ENCODE results near the gene ATP9B.

The ATP9B gene

DNA sequence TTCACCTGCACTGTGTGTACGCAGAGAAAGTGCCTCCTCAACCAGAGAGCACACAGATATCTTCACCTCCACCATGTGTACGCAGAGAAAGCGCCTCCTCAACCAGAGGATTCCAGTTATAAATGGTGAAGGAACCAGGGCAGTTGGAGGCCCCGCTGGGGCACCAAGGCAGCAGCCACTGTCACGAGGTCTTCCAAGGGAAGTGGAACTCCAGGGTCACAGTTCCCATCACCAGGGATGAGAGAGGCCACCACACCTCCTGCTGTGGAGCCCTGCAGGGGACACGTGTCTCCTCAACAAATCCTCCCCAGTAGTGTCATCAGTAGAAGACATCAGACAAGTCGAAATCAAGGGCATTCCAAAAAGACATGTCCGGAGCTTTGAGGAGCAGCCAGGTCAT is 298.3 kb downstream of the ATP9B start:
- TF ChIP-seq, protein P1, sequence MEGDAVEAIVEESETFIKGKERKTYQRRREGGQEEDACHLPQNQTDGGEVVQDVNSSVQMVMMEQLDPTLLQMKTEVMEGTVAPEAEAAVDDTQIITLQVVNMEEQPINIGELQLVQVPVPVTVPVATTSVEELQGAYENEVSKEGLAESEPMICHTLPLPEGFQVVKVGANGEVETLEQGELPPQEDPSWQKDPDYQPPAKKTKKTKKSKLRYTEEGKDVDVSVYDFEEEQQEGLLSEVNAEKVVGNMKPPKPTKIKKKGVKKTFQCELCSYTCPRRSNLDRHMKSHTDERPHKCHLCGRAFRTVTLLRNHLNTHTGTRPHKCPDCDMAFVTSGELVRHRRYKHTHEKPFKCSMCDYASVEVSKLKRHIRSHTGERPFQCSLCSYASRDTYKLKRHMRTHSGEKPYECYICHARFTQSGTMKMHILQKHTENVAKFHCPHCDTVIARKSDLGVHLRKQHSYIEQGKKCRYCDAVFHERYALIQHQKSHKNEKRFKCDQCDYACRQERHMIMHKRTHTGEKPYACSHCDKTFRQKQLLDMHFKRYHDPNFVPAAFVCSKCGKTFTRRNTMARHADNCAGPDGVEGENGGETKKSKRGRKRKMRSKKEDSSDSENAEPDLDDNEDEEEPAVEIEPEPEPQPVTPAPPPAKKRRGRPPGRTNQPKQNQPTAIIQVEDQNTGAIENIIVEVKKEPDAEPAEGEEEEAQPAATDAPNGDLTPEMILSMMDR (IDR thresholded peaks at IDR 0.05; ENCODE audit: insufficient read depth, missing control alignments) = no peak
- DNase-seq (ENCODE audit: insufficient read length, low spot score) (no peak), FAIRE-seq (no peak)

DNA sequence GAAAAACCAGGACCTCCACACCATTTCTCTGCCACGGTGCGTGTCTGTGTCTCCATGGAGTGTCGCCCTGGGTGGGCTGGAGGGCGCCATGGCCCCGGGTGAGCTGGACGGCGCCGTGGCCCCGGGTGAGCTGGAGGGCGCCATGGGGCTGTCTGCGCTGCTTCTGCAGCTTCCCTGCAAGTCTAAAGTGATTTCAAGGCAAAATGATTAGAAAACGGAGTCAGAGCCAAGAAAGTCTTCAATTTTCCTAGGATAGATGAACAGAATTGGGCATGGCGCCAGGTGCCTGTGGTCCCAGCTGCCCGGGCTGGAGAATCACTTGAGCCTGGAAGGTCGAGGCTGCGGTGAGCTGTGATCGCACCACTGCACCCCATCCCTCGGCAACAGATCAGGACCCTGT is 298.8 kb downstream of the ATP9B start:
- TF ChIP-seq, protein P1 (IDR thresholded peaks at IDR 0.05; ENCODE audit: insufficient read depth, missing control alignments) = no peak
- DNase-seq (ENCODE audit: insufficient read length, low spot score) (no peak), FAIRE-seq (no peak)

DNA sequence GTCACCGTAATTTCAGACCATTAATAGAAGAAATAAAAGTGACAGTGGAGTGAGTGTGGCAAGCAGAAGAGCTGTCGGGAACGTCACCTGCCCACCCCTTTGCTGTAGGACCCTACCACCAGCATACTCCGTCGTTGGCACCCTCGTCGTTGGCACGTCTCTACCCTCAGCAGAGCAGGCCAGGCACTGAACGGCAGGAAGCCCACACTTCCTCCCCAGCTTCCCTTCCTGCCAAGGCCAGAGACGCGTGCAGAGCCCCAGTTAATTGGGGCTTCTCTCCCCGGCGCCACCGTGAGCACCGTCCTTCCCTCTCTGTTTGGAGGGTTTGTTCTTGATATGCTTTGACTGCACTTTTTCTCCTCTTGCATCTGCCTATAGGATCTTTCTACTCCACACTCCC is 299.5 kb downstream of the ATP9B start:
- TF ChIP-seq, protein P1 (IDR thresholded peaks at IDR 0.05; ENCODE audit: insufficient read depth, missing control alignments) = no peak

DNA sequence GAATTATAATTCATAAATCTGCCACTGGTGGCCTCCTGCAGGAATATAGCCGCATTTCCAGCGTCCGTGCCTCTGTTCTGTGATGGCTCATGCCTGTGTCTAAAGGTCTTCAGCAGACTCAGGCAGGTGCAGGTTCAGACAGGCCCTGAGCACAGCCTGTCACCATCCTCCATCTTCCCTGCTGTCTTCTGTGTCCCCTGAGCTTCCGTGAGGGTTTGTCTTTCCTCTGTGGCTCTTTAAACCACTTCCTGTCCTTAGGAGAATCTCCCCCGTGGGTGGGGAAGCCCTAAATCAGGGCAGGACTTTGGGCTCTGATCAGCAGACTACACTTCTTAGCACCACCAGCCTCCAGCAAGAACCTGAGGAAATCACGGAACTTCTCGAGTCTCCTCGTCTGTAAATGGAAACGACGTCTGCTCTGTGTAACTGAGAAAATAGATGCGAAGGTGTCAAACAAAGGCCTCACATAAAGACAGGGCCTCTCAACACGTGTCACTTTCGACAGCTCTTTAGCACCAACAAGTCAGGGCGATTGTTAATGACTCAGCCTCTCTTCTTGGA is 302.4 kb downstream of the ATP9B start:
- DNase-seq (ENCODE audit: insufficient read length, low spot score) (no peak), FAIRE-seq (no peak)
- TF ChIP-seq, protein P1 (IDR thresholded peaks at IDR 0.05; ENCODE audit: insufficient read depth, missing control alignments) = no peak

More for the DNA sequence above, 299.5 kb downstream of the ATP9B start:
- no peak for DNase-seq (ENCODE audit: insufficient read length, low spot score)
- no peak for FAIRE-seq

DNA sequence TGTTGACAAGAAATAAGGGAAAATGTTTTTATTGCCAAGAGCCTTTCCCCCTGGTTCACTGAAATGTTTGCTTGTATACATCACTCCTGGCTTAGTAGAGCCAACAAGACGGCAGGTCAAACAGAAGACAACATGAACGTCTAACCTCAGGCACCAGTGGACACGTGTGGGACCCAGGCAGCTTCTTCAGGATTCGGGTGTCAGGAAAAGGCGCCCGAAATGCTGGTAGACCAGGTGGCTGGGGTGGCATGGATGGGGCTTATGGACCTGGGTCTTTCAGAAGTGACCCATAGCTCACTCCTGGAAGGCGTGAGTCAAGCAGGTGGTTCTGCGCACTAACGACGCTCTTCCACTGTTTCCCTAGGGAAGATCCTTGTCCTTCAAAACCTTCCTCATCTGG is 303.3 kb downstream of the ATP9B start:
- DNase-seq (ENCODE audit: insufficient read length, low spot score) (no peak), FAIRE-seq (no peak)
- TF ChIP-seq, protein P1 (IDR thresholded peaks at IDR 0.05; ENCODE audit: insufficient read depth, missing control alignments) = no peak

DNA sequence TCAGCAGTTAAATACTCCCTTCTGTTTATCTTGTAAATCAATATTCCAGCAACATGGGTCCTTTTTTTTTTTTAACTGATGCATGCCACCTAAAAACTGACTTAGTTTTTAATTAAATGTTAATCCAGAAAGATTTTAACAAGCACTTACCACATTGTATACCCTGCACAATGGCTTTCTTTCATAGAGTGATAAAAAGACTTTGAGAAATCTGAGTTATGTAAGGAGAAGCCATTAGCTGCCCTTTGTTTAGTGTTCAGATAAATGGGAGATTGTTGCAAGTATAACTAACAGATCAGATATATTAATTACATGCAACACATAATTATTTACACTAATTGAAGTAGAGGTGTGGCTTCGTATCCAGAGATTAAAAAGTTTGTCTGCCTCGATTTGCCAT is 303.8 kb downstream of the ATP9B start:
- no peak for DNase-seq (ENCODE audit: insufficient read length, low spot score)
- FAIRE-seq = peak; percentile 56
- TF ChIP-seq, protein P1 (IDR thresholded peaks at IDR 0.05; ENCODE audit: insufficient read depth, missing control alignments) = no peak

DNA sequence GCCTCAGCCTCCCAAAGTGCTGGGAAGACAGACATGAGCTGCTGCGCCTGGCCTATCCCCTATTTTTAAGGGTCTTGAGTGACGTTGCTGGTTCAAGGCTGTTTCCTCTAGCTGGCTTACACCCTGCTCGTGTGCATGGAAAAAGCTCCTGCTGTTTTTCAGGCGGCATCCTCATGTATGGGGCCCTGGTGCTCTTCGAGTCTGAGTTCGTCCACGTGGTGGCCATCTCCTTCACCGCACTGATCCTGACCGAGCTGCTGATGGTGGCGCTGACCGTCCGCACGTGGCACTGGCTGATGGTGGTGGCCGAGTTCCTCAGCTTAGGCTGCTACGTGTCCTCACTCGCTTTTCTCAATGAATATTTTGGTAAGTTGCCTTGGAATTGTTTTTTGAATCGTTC is 304.5 kb downstream of the ATP9B start:
- TF ChIP-seq, protein P1 (IDR thresholded peaks at IDR 0.05; ENCODE audit: insufficient read depth, missing control alignments) = no peak
- DNase-seq (ENCODE audit: insufficient read length, low spot score) (no peak), FAIRE-seq (no peak)

All from D721Med (cell line).